Stromal cell of bone marrow (primary cell): ENCODE measurements around the gene PDE11A.
A peak's percentile ranks its signal among the peaks of the same experiment; 100 is the strongest.

Experiments
- DNase-seq: peaks from one replicate; pipeline ENCODE4 v3.0.0-alpha.2; 2012; ENCODE audit warnings: low read depth

PDE11A gene

DNA sequence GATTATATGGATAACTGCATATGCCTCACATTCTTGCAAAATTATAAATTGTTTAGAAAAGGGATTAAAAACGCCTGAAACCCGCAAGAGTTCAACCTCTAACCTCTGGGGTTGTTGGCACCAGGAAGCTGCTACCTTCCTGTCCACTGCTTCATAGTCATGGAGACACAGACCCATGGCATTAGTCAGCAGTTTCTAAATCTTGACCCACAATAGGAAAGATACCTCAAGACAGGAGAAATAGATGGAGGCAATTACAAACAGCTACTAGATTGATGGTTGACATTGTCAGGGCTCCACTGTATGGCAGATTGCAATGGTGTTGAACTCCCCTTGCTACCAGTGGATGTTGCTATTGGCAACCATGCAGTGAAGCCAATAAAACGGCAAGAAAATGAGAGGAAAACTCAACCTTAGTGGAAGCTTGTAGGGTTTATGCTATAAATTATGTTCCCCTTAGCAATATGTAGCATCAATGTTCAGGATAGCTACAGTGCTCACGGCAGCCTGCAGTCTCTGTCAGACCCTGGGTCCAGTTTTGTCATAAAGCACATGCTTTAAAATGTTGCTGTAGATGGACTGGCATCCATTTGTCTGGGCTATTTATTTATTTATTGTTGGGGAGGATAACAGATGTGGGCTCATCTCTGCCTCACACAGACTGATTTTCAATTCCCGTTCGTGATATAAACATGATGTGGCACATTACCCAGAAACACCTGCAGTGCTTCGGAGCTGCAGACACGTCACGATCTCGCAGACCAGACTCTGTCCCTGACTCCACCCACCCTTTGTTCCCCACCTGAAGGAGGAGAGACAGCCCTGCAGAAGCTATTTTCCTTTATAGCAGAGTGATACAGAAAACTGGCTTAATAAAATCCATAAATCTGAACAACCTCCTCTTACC is 446.6 kb downstream of the PDE11A start:
- DNase-seq = no peak

DNA sequence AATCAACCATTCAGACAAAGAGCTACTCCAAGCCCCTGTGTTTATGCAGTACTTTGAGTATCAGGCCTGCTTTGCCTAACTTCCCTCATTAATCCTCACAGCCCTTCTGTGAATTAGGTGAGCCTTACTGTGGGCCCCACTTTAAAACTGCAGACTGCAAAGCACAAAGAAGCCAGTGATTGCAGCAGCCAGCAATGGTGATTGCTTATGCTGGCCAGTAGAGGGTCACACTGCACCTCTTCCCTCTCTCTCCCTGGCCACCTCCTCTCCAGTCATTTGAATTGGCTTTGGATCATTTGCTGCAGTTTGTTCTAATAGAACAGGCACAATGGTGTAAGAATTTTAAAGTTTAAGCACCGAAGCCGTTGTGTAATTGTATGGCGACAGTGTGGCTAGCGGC is 450.1 kb downstream of the PDE11A start:
- DNase-seq = no peak

- no peak for DNase-seq
These were observed 452.6 kb downstream of the PDE11A start for GRCh38 chr2:177619986-177620385.

DNA sequence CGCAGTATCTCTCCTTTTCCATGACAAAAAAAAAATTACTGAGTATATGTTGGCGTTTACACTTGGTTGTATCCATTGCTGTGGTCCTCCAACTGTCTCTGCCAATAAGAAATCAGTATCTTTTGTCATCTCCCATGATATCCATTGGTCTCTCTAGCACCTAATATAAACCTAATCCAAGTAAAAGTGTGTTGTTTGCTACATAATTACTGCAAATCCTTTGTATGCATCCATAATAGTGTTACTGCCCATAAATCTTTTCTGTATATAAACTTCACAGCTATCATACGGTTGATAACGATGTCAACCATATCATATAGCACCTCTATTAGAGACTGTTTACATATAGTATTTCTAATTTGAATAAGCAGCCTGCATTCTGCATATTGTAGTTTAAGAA is 453.1 kb downstream of the PDE11A start:
- DNase-seq = no peak

DNA sequence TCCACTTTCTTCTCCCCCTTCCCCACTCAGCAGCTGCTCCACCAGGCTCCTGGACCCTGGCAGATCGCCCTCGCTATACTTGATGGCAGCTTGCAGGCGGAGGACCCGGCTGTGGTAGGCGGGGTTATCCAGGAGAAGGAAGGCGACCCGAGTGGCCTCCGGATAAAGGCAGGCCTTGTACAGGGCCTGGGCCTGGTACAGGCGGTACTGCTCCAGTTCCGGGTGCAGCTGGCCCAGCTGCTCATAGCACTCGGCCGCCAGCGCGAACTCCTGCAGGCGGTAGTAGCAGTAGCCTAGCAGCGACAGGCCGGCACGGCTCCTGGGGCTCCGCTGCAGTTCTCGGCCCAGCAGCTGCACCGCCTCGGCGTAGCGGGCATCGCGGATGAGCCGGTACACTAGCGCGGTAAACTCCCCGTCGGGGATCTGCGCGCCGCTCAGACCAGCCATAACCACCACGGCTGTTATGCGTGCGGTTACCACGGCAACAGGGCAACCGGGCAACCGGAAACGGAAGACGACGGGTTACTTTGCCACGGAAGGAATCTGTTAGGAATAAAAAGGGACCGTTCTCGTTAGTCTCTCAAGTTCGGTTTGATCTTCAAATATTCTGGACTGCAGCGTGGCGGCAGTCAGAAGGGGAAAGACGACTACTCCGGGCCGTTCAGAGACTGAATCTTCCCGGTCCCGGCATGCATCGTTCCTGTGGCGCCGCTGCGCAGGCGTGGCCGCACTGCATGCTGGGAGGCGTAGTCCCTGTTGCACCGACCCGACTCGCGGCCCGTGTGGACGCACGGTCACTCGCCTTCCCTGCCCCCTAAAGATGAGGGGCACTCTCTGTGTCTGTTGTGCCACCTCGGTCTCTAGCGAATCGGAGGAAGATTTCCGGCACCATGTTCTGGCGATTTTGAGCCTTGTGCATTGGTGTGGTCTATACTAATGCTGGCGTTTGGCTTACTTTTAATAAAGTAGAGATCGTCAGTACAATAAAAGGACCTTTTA is 454.0 kb downstream of the PDE11A start:
- DNase-seq = peak; percentile 83

- DNase-seq = no peak
These were observed 454.7 kb downstream of the PDE11A start for GRCh38 chr2:177617849-177618248.

DNA sequence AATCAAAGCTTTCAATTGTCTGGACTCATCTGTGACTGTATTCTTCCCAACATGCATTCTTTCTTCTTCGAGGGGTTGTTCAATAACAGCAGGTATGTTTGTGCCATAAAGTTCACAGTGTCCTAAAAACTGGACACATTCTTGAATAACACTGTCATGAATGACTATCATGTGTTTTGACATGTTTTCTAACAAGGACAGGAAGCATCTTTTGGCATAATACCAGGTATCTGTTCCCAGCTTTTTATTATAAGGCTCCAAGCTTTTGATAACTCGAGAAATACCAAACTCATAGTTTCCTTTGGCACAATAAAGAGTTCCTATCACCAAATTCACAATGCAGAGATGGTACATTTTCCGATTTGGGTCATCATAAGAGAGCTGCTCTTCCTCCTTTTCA is 455.8 kb downstream of the PDE11A start:
- no peak for DNase-seq

GRCh38 chr2:177616066-177616465 is 456.5 kb downstream of the PDE11A start:
- DNase-seq = no peak

DNA sequence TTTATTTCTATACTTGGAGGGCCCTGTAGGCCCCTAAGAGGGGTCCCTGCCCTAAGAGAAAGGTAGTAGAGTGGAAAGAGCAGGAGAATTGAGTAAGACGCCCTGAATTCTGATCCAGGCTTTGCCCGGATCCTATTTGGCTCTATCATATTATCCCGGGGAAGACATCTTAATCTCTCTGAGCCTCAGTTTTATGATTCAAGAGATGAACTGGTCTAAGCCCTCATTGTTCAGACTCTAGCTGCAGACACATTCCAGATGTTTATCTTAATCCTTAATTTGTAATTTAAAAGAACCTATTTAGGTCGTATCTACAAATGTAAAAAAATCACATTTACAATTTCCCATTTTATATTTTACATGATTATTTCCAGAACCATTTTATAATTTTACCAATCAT is 459.9 kb downstream of the PDE11A start:
- DNase-seq = no peak

DNA sequence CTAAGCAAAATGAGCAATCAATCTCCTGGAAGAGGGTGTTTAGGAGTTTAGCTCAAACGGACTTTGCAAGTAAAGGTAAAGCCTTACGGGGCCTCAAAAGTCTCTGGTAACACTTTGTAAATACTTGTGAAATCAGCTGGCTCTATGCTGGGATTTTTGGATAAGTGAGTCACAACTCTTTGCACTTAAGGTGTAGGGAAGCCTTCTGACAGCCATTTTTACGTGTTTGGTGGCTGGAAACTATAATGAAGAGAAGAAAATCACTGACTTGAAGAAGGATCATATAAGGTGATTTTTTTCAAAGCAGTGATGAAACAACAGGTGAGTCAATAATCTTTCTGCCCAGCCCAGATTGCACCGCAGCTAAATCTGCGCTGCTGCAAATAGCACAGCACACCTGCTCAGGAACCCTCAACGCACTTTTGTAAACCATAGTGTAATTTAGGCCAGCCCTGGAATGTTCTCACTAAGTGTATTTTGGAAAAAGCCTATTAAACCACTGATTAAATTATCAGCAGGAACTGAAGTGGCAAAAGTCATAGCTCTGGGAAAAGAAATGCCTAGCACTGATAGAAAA is 461.2 kb downstream of the PDE11A start:
- DNase-seq = no peak

DNA sequence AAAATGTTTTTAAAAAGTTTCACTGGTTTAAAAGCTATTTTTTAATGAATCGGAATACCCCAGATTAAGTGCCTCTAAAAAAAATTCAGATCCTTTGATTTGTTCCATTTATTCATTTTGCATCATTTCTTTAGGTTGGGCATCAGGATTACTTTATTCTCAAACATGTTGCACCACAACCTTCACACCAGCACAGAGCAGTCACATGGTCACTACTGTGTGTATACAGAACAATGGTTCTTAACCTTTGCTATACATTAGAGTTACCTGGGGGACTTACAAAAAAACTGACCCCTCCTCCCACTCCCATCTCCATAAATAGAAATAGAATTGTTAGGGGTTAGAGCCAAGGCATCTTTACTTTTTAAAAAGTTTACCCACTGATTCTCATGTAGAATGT is 461.8 kb downstream of the PDE11A start:
- DNase-seq = no peak

GRCh38 chr2:177606636-177607035 is 465.9 kb downstream of the PDE11A start:
- no peak for DNase-seq

DNA sequence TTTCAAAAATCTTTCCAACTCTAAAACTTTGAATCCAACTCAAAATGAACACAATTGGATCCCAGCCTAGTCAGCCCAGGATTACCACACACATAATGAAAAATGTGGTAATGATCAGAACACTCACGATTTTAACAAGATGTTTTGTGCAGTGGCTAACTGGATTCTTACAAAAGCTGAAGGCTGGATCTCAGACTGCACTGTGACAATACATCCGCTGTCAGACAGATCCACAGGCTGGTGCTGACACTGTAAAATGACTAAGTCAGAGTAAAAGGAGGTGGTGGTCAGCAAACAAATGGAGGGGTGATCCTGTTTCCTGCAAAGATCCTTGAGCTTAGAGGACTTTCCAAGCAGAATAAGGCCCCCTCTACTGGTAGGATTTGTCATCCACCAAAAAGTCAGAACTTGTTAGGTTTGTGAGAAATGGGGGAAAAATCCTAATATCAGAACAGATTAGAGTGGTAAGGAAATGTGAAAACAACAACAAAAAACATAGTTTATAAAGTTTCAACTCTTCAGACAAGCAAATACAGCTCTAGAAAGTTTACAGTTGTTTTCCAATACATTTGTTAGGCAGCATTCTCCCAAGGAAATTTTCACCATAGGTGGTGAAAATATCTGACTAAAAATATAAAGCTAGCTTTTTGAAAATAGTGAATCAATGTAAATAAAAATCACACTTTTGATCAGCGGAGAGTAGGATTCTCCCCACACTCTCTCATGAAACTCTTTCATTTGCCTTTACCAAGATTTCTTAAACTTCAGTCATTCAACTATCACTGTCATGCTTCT is 468.1 kb downstream of the PDE11A start:
- DNase-seq = peak; percentile 70

DNA sequence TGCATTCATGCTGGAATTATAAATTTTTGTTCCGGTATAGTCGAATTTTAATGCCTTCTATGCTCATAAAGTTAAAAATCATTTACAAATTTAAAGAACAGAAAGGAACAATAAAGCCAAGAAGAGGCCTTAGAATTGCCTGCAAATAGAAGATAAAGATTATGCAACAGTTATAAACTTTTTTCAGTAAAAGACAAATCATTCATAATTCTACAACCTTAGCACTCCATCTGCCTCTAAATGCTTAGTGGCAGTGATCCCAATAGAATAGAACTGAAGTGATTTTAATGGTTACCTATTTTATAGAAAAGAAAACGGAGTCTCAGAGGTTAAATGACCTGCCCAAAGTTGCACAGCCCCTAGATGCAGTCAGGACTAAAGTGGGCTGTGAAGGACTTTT is 468.8 kb downstream of the PDE11A start:
- DNase-seq = no peak

- DNase-seq = no peak
These were observed 469.4 kb downstream of the PDE11A start for GRCh38 chr2:177603181-177603580.

GRCh38 chr2:177602611-177603164 is 469.9 kb downstream of the PDE11A start:
- DNase-seq = no peak

DNA sequence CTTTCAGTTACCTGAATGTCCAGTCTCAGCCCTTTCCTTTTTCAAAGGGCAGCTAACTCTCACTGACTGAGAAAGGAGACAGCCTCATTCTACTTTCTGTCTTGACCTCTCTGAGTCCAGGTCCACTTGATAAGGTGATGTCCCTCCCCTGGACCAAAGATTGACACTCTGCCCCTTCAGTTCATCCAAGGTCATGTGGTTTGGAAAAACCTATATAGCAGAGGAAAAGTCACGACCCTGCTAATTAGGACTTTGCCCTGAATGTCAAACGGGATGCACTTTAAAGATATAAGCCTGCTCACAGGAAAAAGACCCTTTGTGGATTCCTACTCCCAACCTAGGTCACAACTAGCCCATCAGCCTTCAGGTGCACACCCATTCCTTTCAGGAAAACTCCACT is 471.7 kb downstream of the PDE11A start:
- no peak for DNase-seq

DNA sequence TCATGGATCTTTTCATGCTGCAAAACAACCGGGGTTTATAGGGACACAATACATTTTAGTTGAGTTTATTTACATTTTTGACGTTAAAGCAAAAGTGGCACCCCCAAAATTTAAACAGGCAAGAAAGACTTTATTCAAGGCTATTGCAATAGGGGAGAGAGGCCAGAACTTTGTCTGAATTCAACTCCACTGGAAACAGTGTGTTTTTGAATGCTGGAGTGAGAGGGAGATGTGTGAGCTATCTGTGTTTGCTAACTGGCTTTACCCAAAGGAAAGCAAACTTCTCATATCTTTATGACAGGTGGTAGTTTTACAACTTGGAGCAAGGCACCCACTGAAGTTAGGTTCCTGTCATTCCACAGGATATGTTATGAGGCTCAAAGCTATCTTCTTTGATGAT is 472.6 kb downstream of the PDE11A start:
- DNase-seq = no peak

GRCh38 chr2:177599139-177599688 is 473.4 kb downstream of the PDE11A start:
- no peak for DNase-seq

GRCh38 chr2:177598326-177599138 is 474.0 kb downstream of the PDE11A start:
- DNase-seq = peak; percentile 57
